Esophagus muscularis mucosa (tissue), 4 donors: ENCODE measurements around the gene SAMD4B. TPM values are rescaled to one million over a fixed set of nuclear protein-coding genes. Genes with fewer than 3 reads are reported as not detected.
"Not testable (repeated sequence)": the region's sequence is repeated elsewhere in the genome, so short reads cannot be mapped to it uniquely, and the experiment has no call there.

Experiments used
- DNase-seq: peaks from one replicate; pipeline ENCODE4 v3.0.0-alpha.2; 2017; ENCODE audit errors: extremely low spot score
- H3K27ac ChIP-seq, 4 donors: fragments of 200-600 bp; sonication (generic); replicated peaks in 1 of 4; 1 replicate in 3 of 4; 2 replicates in 1 of 4; pipeline ENCODE4 v1.5.1; 2016 to 2019; ENCODE audit warnings: mild to moderate bottlenecking in 1 of 4
- H3K27me3 ChIP-seq, 4 donors: fragments of 200-600 bp; sonication (generic); one replicate each; pipeline versions ENCODE4 v1.5.1 to v1.6.0; 2016 to 2019
- H3K36me3 ChIP-seq, 4 donors: fragments of 200-600 bp; sonication (generic); one replicate each; pipeline ENCODE4 v1.5.1; 2016 to 2019
- H3K4me1 ChIP-seq, 4 donors: fragments of 200-600 bp; sonication (generic); one replicate each; pipeline ENCODE4 v1.5.1; 2016 to 2019
- H3K4me3 ChIP-seq, 4 donors: fragments of 200-600 bp; sonication (generic); 1 replicate in 2 of 4; 2 replicates in 2 of 4; pipeline ENCODE4 v1.5.1; 2016 to 2019; ENCODE audit warnings: mild to moderate bottlenecking in 4 of 4, moderate library complexity in 1 of 4
- H3K9me3 ChIP-seq, 4 donors: fragments of 200-600 bp; sonication (generic); 1 replicate in 3 of 4; 2 replicates in 1 of 4; pipeline ENCODE4 v1.5.1; 2016 to 2019
- CTCF ChIP-seq, 3 experiments: fragments of 200-600 bp in 2 of 3; fragments of 450-650 bp in 1 of 3; sonication (generic) in 2 of 3; IDR thresholded peaks; one replicate each; pipeline ENCODE4 v1.5.1; 2017 to 2019; ENCODE audit warnings: antibody characterized with exemption in 3 of 3, mild to moderate bottlenecking in 2 of 3, moderate library complexity in 1 of 3
- EP300 ChIP-seq: sonication (generic); formaldehyde crosslinking; IDR thresholded peaks from one replicate; pipeline ENCODE4 v1.6.1; 2017; ENCODE audit warnings: antibody characterized with exemption
- POLR2A ChIP-seq: fragments of 450-650 bp; IDR thresholded peaks from one replicate; pipeline ENCODE4 v1.6.1; 2017; ENCODE audit warnings: antibody characterized with exemption, moderate library complexity, mild to moderate bottlenecking, low read depth
- POLR2AphosphoS5 ChIP-seq, 2 donors: sonication (generic); formaldehyde crosslinking; IDR thresholded peaks; one replicate each; pipeline ENCODE4 v1.6.1; 2017; ENCODE audit warnings: antibody characterized with exemption in 2 of 2
- WGBS: methylation state at CpG from one replicate; pipeline ENCODE4 v1.1.5; 2018; 5-methylcytosine and 5-hydroxymethylcytosine counted together
- intact Hi-C: fragments of 100-400 bp; cut with DNase I; formaldehyde crosslinking; loops from one replicate; pipeline ENCODE4 v1.15.1; 2023
- total RNA-seq, 4 donors: library from RNA; depleted of rRNA; stranded (reverse); fragments of >200 nt; gene quantifications; one replicate each; pipeline versions ENCODE4 v1.1.0 to v1.2.1, GENCODE V29; 2016

SAMD4B gene
- total RNA-seq, 4 donors from 2014 or later, result 59.8 to 138 (median 104) TPM

GRCh38 chr19:39372047-39372802 is 30.0 kb downstream of the SAMD4B start:
- 32% methylated on average over 7 of the region's 8 CpGs for WGBS
- Histone ChIP-seq H3K27me3 (no peaks in the 10 kb centered on the region), H3K4me3 (peak overlapping the region in 2 of 4 donors; percentile 19 to 26), H3K36me3 (peaks cover 30 to 74% (median 58%) of the 10 kb centered on the region in 4 donors), H3K27ac (peak overlapping the region; percentile 90 to 95 (median 91)), H3K4me1 (peaks cover 21 to 44% (median 37%) of the 10 kb centered on the region in 4 donors), H3K9me3 (no peaks in the 10 kb centered on the region)
- no peak for TF ChIP-seq POLR2A
- peak; percentile 73 to 80 for TF ChIP-seq POLR2AphosphoS5 (IDR thresholded peaks at IDR 0.05)
- no peak for TF ChIP-seq CTCF (IDR thresholded peaks at IDR 0.05)
- DNase-seq, result no peak
- intact Hi-C loops, result no loop called here

GRCh38 chr19:39372941-39373340 is 30.7 kb downstream of the SAMD4B start:
- peaks cover 37 to 77% (median 65%) of the 10 kb centered on the region in 4 donors for H3K36me3 ChIP-seq
- intact Hi-C loops, result no loop called here
- H3K9me3 ChIP-seq, result no peaks in the 10 kb centered on the region
- no peak for TF ChIP-seq POLR2A
- no peak for TF ChIP-seq EP300
- TF ChIP-seq CTCF (IDR thresholded peaks at IDR 0.05), result no peak
- no peak for TF ChIP-seq POLR2AphosphoS5 (IDR thresholded peaks at IDR 0.05)
- DNase-seq, result no peak
- H3K27me3 ChIP-seq, result no peaks in the 10 kb centered on the region
- WGBS, result 40% methylated on average over 1 of the region's 2 CpGs
- peak overlapping the region in 2 of 4 donors; percentile 19 to 26 for H3K4me3 ChIP-seq
- peaks cover 21 to 39% (median 36%) of the 10 kb centered on the region in 4 donors for H3K4me1 ChIP-seq
- H3K27ac ChIP-seq, result peak overlapping the region; percentile 90 to 95 (median 91)

- Histone ChIP-seq H3K4me1 (peaks cover 21 to 38% (median 35%) of the 10 kb centered on the region in 4 donors), H3K4me3 (no peak overlapping the region), H3K36me3 (peaks cover 54 to 77% (median 69%) of the 10 kb centered on the region in 4 donors), H3K27ac (peak overlapping the region in 2 of 4 donors; percentile 34 to 91), H3K9me3 (no peaks in the 10 kb centered on the region), H3K27me3 (no peaks in the 10 kb centered on the region)
- TF ChIP-seq EP300, result no peak
- no peak for TF ChIP-seq CTCF (IDR thresholded peaks at IDR 0.05)
- no peak for TF ChIP-seq POLR2A
- TF ChIP-seq POLR2AphosphoS5 (IDR thresholded peaks at IDR 0.05), result no peak
- DNase-seq, result no peak
- intact Hi-C loops, result no loop called here
These were observed 33.7 kb downstream of the SAMD4B start for GRCh38 chr19:39375929-39376328.

- TF ChIP-seq POLR2AphosphoS5 (IDR thresholded peaks at IDR 0.05) (no peak), POLR2A (no peak)
- no peak overlapping the region for H3K27ac ChIP-seq
- peaks cover 65 to 86% (median 80%) of the 10 kb centered on the region in 4 donors for H3K36me3 ChIP-seq
- peaks cover 11 to 25% (median 18%) of the 10 kb centered on the region in 4 donors for H3K4me1 ChIP-seq
- no peaks in the 10 kb centered on the region for H3K9me3 ChIP-seq
- H3K4me3 ChIP-seq, result no peak overlapping the region
- DNase-seq, result no peak
- no peaks in the 10 kb centered on the region for H3K27me3 ChIP-seq
- 85% methylated on average over 9 of the region's 18 CpGs for WGBS
- intact Hi-C loops, result no loop called here
These were observed 35.4 kb downstream of the SAMD4B start for GRCh38 chr19:39377373-39378362.

- H3K4me3 ChIP-seq, H3K27me3 ChIP-seq, H3K4me1 ChIP-seq, intact Hi-C loops, H3K9me3 ChIP-seq, DNase-seq: not testable (repeated sequence)
- WGBS, result 100% methylated on average over 4 of the region's 4 CpGs
- Histone ChIP-seq H3K36me3 (peaks cover 75 to 99% (median 95%) of the 10 kb centered on the region in 4 donors), H3K27ac (peak overlapping the region in 2 of 4 donors; percentile 42 to 45)
These were observed 37.1 kb downstream of the SAMD4B start for GRCh38 chr19:39379366-39379765.
